Measurements from ENCODE around the gene NLGN2. TPM values are rescaled to one million over a fixed set of nuclear protein-coding genes. Genes with fewer than 3 reads are reported as not detected.

Gene NLGN2
- total RNA-seq, 1 experiment from 2014 or later = 70.2 TPM

DNA sequence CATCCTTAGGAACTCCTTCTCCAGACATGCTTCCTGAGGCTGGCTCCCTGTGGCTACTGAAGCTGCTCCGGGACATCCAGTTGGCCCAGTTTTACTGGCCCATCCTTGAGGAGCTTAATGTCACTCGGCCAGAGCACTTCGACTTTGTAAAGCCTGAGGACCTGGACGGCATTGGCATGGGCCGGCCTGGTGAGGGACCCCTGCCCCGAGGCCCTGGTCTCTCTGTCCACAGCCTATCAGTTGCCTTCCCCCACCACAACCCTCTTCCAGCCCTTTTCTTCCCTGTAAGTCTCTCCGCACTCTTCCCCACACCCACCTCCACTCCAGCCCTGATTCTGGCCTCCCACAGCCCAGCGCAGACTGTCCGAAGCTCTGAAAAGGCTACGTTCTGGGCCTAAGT, 24.7 kb upstream of the NLGN2 start:
- Mint-ChIP-seq H3K4me3 (peak overlapping the region in 1 of 2 experiments; percentile 28; a peak in 1 of 5 replicates), H3K27me3 (ENCODE audit: low read depth) (peaks cover 48% of the 10 kb centered on the region), H3K27ac (no peak overlapping the region), H3K4me1 (peaks cover 21 to 25% of the 10 kb centered on the region in 2 experiments), H3K9me3 (peaks cover 5 to 7% of the 10 kb centered on the region in 2 experiments), H3K36me3 (ENCODE audit: insufficient read depth in 1 of 3, low read depth in 3 of 3) (peaks cover 7 to 25% (median 24%) of the 10 kb centered on the region in 3 experiments; a peak in 6 of 7 replicates)
- no peak overlapping the region for H3K23ac ChIP-seq (ENCODE audit: insufficient read length, low read depth, low read length)
- no peak overlapping the region for H2BK20ac ChIP-seq (ENCODE audit: low read depth, low read length, poor library complexity, severe bottlenecking)
- H4K5ac ChIP-seq (ENCODE audit: insufficient read length, low read depth, low read length) = no peak overlapping the region
- H3K9ac ChIP-seq (ENCODE audit: extremely low read depth, insufficient read length, low read length) = no peak overlapping the region
- no peak overlapping the region for H2BK5ac ChIP-seq (ENCODE audit: insufficient read length, low read length)
- no CpG with 5 or more reads among the region's 10 CpGs for WGBS (ENCODE audit: extremely low coverage, insufficient read length, low lambda C conversion rate)
- H4K20me1 ChIP-seq (ENCODE audit: control insufficient read depth, insufficient read depth, insufficient read length) = no peaks in the 10 kb centered on the region
- H3K4me1 ChIP-seq (ENCODE audit: insufficient read depth, low read length) = no peaks in the 10 kb centered on the region
- no peak overlapping the region for H4K8ac ChIP-seq (replicated peaks; ENCODE audit: insufficient read length, low read depth, low read length)
- no peak overlapping the region for H3K14ac ChIP-seq (ENCODE audit: insufficient read depth, low read length)
- no peaks in the 10 kb centered on the region for H3K9me3 ChIP-seq (ENCODE audit: control insufficient read depth, low read depth, low read length)
- no peak overlapping the region for H2BK15ac ChIP-seq (ENCODE audit: low read depth, low read length)
- H3K56ac ChIP-seq (ENCODE audit: insufficient read length, low read depth, low read length) = no peak overlapping the region
- no peak for DNase-seq
- H3K4ac ChIP-seq (ENCODE audit: low read depth, low read length) = no peak overlapping the region
- H3K79me1 ChIP-seq (ENCODE audit: insufficient read depth, low read depth, low read length, poor library complexity, severe bottlenecking) = no peaks in the 10 kb centered on the region
- TF ChIP-seq, protein P1, sequence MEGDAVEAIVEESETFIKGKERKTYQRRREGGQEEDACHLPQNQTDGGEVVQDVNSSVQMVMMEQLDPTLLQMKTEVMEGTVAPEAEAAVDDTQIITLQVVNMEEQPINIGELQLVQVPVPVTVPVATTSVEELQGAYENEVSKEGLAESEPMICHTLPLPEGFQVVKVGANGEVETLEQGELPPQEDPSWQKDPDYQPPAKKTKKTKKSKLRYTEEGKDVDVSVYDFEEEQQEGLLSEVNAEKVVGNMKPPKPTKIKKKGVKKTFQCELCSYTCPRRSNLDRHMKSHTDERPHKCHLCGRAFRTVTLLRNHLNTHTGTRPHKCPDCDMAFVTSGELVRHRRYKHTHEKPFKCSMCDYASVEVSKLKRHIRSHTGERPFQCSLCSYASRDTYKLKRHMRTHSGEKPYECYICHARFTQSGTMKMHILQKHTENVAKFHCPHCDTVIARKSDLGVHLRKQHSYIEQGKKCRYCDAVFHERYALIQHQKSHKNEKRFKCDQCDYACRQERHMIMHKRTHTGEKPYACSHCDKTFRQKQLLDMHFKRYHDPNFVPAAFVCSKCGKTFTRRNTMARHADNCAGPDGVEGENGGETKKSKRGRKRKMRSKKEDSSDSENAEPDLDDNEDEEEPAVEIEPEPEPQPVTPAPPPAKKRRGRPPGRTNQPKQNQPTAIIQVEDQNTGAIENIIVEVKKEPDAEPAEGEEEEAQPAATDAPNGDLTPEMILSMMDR (conservative IDR thresholded peaks at IDR 0.05) = no peak
- no peak overlapping the region for H2AK5ac ChIP-seq (ENCODE audit: insufficient read length, low read length)
- no peak overlapping the region for H3T11ph ChIP-seq (ENCODE audit: low read length)
- H3K4me2 ChIP-seq (ENCODE audit: insufficient read depth, insufficient read length, low read length) = no peak overlapping the region
- H3K27ac ChIP-seq (ENCODE audit: insufficient read length, low read depth, low read length) = no peak overlapping the region
- no peak overlapping the region for H2BK120ac ChIP-seq (ENCODE audit: low read depth, low read length, poor library complexity, severe bottlenecking)
- H2BK12ac ChIP-seq (ENCODE audit: insufficient read length, low read depth, low read length) = no peak overlapping the region
- H3K79me2 ChIP-seq (ENCODE audit: insufficient read depth, low read length) = no peaks in the 10 kb centered on the region
- no peak overlapping the region for H2AFZ ChIP-seq (ENCODE audit: low read length)
- no peak overlapping the region for H4K91ac ChIP-seq (ENCODE audit: insufficient read length, low read depth, low read length)
- H3K23me2 ChIP-seq (ENCODE audit: insufficient read length, low read depth, low read length, poor library complexity, severe bottlenecking) = peaks cover 17% of the 10 kb centered on the region
- no peak overlapping the region for H3K18ac ChIP-seq (ENCODE audit: insufficient read length, low read depth, low read length)
- H3K27me3 ChIP-seq (ENCODE audit: insufficient read depth, low read length) = peaks cover 11% of the 10 kb centered on the region; the same call in 1 of the 2 replicates
